DMS 273 (cell line): ENCODE data around the gene HES6.
A peak's percentile ranks its signal among the peaks of the same experiment; 100 is the strongest.

Source experiments
- DNase-seq: peaks from one replicate; lab custom pipeline; 2025; ENCODE audit not compliant: unreplicated experiment; lab: John Stamatoyannopoulos, UW

The HES6 gene, protein sequence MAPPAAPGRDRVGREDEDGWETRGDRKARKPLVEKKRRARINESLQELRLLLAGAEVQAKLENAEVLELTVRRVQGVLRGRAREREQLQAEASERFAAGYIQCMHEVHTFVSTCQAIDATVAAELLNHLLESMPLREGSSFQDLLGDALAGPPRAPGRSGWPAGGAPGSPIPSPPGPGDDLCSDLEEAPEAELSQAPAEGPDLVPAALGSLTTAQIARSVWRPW

DNA sequence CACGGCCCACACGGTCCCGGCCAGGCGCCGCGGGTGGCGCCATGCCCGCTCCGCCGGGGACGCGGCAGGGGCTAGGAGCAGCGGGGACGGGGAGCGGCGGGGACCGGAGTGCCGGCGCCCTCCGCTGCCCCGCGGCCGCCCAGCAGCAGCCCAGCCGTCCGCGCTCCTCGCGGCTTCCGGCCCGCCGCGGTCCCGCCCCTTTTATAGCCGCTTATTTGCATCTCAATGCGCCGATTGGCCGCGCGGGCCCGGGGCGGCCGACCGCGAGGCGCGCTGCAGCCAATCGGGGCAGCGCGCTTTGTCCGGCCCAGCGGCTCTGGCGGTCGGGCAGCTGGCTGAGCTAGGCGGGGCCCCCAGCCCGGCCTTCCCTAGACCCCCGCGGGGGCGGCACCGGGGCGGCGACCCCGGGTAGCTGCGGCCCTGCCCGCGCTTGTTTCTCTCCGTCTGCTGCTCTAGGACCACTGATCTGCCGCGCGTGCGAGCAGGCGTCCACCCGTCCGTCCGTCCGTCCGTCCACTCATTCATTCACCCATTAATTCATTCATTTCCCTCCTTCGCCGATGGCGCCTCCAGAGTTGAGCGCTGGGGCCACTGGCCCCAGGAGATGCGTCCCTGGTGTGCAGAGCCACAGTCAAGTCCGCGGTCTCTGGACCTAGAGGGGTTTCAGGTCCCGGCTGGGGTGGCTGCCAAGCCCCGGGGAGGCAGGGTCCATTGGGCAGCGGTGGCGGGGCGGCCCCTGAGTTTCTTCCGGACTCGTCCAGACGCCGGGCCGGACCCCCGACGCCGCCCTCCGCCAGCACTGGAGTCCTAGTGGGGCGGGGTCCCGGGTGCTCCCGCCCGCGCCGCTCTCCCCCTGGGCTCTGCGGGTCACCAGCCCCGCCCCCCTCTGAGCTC is at the start of gene HES6:
Gene HES6, minus strand, starts transcription at position 176 of the 894 bp plus-strand sequence. Its CDS starts 133 bp downstream, at position 43.
- DNase-seq = peak; percentile 98

DNA sequence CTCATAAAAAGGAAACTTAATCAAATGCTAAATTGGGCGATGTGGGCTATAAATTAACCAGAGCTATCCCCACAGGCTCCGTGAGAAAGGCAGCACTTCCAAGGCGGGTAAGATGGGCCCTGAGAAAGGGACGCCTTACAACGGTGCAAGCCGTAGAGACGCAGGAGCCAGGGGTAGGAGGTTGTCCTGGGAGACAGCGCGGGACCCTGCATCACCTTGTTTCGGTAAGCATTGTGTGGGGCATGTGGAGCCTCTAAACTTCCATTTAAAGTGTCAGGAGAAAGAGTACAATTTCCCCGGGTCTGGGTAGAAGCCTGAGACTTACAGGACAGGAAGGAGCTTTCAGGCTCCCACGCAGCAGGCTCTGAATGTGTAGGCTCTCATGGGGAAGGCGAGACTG is 49.7 kb upstream of the HES6 start:
- DNase-seq = no peak

DNA sequence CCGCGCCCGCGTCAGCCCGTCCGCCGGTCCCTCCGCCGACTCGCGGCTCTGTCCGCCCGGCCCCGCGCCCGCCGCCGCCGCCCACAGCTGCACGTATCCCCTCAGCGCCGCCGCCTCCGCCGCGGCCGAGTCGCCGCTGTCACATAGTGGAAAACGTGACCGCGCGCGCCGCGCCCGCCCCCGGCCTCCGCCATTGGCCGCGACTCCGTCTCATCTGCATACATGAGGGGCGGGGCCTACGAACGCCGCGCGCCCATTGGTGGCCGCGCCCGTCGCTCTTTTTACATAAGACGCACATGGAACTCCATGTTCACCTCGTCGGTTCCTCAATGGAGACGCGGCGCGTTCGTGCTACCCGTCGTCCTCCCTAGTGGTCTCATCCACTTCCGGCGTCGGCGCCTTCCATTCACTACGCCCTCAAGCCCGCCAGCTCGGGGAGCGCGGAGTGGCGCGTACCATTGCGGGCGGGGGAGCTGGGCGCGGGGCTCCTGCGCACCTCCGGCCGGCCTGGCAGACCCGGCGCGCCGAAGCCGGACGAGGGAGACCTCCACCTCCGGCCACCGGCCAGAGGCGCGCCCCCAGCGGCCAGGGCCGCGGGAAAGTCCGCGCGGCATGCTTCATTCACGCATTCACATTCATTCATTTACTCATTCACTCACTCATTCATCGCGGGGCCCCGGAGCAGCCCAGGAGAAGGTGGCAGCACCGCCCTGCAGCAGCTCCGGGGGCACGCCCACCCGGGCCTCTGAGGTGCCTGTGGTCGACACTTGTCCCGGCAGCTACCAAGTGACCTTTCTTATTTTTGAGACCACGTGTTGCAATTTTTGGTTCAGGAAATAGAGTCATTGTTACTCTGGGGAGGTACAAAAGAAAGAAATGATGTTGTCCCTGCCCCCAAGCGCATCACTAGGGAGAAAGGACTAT is 49.1 kb upstream of the HES6 start:
- DNase-seq = peak; percentile 99

DNA sequence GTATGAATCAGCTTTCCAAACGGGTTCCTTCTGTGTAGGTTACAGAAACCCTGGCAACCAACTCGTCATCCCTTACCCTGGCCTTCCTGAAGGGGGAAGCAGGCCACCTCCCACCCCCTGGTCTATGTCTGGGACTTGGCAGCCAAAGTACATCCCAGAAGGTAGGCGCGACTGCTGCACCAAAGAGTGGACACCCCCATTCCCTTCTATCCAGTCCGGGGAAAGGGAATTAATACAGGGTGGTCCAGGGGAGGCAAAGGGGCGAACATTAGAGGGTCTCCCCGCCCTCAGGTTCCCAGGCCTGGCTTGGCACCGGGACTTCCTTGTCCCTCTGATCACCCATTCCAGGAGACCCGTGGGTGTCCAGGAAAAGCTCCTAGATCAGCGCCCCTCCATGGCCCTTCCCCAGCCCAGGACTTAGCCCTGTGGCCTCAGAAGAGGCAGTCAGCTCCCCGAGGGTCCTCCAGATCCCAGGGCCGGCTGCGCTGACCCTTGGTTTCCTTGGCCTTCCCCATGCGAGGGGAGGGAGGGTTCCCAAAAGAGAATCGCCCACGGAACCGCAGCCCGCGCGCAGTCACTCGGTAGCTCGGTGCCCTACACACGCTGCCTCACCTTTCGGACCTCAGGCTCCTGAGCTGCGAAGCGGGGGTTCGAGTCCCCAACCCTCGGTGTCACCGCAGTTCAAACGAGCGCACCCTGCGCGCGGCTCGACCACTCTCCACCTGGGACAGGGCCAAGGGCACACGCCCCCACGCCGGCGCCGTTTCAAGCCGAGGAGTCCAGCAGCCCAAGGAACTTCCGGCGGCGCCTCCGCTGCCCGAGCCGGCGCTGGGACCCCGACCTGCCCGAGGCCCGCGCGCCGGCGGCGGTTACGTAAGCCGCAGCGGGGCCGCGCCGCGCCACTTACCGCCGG is 48.2 kb upstream of the HES6 start, which contains the start of gene PER2:
Gene PER2, minus strand, starts transcription at position 874 of the 913 bp plus-strand sequence. CDS start 10,674 bp downstream, outside the sequence.
- DNase-seq = peak; percentile 90

DNA sequence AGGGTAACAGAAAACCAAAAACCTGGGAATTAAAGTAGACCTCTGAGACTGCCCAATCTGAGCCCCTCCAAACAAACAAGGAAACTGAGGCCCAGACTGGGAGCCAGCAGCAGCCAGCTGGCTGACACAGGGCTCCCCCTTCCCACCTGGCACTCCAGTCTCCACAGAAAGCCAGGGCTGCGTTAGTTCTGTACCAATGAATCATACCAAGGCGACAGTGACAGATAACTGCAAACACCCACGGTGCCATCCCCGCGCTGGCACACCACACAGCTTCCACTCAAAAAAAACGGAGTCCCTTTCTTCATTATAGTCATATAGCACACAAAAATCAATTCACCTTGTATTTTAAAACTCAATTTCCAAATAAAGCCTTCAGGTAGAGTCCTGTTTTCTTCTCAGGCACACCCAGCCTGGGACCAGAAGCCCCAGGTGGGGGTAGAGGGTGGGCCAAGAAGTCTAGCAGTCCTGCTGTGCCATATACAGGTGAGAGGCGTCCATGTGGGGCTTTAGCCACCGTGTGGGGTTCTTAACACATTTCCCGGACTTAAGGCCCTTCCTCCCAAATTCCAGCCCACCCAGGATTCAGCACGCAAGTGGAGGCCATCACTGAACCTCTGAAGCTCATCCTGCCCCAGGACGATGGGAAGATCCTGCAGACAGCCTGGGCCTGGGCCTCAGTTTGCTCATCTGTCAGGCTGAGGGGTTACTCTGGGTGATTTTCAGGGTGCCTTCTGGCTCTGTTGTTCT is 47.3 kb upstream of the HES6 start:
- DNase-seq = peak; percentile 31

DNA sequence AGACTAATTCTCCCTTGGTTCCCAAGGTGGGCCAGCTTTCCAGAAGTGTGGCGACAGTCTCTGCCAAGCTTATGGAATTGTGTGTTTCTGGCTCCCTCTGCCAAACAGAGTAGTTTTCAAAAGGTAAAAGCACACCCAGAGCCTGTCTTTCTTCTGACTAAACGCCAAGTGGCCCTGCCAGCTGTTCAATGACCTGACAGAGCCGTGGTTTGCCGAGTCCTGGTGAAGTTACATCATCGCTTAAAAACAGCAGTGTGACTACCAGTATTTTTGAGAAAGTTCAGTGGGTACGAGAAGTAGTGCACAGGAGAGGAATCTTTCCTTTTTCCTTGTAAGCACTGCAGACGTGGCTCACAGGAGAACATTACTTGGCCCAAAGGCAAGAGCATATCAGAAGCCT is 46.7 kb upstream of the HES6 start:
- peak; percentile 90 for DNase-seq

DNA sequence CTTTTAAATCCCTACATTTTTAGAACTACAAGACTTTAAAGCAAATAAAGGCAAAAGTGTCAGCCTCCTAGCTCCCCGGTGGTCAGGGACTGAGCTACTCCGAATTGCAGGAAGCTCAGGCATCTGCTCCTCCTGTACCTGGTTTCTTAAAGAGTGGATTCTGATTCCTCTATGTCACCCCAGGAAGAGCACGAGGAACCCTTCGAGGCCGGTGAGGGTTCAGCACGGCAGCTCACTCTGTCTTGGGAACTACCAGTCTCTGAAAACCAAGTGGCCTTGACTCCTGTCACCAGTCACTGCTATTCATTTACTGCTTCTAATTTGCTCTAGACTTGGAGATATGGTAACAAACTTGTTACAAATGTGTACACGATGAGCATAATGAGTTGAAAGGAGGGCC is 46.3 kb upstream of the HES6 start:
- peak; percentile 36 for DNase-seq

DNA sequence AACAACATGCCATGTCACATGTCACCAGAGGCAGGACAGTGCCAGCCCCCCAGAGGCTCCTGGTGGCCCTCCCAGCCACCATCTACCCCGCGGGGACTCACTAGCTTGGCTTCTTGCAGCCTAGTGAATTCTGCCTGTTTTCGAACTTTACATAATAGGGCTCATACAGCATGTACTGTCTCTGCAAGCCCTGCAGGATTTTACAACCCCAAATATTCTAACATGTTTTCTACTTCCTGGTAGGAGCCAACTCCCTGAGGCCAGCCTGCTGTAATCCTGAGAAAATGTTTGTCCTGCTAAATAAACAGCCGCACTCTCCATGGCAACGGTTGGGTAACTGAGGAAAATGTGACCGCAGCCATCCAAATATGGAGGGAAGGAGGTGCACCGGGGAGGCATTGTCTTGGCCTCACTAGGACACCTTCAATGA is 45.8 kb upstream of the HES6 start:
- DNase-seq = no peak

DNA sequence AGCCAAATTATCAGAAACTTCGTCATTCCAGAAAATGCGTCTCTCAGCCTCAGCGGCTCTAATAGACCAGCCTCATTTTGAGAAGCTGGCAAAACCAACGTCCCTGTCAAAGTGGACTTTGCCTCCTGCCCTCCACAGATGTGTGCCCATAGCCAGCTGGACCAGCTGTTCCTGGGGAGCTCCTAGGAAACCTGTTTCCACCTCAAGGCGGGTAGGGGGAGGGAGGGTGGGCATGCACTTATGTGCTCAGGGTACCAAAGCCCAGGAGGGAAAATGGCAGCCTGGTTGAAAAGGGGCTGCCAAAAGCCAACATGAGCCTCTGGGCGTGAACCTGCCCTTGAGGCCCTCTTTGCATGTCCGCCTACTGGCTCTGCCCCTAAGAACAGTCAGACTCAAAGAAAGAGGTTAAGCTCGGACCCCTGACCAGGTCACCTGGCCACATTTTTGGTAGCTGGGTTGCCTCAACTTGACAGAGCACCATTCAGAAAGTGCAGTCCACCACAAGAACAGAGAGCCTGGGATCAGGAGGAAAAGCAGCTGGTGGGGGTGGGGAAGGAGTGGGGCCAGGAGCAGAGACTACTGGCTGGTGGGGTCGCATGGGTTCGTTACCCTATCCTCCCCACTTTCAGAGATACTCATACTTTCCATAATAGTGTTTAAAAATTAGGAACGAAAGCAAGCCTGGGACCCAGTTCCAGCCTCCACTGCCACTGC is 45.1 kb upstream of the HES6 start:
- DNase-seq = no peak

DNA sequence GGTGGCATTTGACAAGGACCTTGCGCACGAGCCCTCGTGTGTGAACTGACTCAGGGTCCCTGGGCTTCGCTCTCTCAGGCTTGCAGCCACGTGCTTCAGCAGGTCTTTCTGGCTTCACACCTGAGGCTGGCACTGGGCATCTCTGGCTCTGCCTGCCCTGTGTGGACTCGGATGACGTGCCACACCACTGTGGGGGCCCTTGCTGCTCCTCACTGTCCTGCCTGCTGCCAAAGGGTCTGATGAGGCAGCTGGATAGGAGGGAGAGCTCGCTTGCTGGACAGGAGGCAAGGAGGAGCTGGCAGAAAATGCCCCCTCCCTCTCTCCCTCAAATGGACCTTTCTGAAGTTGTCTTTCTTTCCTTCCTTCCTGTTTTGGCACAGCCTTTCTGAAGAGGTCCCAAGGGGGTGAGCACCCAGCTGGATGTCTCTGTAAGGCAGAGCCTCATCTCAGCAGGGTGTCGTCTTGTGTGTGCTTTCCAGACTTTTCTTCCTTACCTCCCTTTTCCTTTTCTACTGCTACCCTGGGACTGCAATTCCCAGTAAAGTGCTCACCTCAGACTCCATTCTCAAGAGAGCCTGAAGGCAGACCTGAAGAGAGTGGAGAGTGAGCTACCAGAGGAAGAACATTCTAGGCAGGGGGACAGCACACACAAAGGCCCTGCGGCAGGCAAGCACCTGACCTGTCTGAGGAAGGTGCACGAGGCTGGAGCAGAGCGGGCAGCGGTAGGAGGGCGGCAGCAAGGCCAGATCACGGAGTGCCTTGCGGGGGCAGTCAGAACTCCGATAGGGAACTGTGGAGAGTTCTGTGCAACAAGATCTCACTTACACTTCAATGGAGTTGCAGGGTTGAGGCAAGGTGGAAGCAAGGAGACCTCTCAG is 43.3 kb upstream of the HES6 start:
- no peak for DNase-seq

DNA sequence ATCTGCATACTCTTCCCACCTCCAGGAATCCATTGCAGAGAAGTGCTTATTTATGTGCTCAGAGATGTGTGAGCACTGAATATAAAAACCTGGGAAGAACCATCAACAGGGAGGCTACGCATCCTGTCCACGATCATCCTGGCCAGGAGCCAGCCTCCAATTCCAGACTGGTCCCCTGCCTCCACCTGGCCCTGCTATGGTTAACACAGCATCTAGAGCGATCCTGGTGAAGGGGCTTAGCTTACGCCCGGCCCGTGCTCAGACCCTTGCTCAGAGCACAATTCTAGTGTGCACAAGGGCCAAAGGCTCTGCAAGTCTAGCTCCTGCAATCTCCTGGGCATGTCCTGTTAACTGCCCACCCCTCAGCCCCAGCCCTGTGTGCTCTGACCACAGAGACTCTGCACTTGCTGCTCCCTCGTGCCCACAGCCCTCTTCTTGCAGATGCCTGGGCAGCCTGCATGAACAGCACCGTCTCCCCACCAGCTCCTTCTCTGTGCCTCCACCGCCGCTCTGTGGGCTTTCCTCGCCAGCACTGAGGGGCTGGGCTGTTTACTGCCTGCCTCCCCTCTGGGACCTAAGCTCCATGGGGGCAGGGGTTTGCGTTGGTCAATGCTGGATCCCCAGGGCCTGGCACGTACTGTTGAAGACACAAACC is 42.1 kb upstream of the HES6 start:
- no peak for DNase-seq

DNA sequence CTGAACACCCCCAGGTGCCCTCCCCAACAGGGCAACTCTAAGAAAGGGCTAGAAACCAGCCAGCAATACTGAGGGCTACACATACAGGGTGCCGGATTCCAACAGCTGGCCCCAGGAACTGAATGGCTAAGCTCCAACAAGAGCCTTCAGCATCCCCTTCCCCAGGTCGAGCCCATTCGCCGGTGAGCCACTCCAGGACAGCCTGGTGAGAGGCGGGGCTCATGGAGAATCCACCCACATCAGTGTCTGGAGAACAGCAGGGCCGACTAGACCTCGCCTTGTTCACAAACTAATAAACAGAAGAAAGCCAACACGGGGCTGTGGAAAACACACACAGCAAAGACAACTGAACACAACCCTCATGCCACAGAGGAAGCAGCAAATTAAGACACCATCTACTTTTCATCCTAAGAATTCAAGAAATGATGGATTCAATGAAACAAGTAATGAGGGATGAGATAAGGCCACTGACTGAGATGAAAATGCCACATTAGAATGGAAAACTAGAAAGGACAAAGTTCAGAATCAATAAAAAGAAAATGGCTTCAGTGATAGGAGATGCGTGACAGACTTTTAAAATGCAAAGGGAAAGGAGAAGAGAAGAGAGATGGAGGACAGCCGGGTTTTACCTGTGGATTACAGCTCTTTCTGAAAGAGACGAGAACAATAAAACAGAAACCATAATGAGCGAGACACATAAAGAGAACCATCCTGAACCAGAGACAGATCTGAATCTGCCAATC is 40.4 kb upstream of the HES6 start:
- no peak for DNase-seq

DNA sequence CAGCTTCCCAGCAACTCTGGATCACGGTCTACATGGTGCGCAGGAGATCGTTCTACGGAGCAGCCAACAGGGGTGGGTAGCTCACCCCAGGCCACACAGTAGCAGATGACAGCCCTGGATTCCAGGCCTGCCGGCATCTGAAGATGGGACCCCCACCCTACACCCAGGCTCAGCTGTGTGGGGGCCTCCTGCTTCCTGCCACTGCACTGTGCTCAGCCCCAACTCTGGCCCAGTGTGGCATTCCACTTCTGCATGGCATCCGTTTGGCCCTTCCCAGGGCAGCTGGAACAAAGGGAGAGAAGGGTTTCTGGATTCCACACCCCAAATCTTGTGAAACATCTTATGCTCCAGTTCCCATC is 39.5 kb upstream of the HES6 start:
- no peak for DNase-seq

DNA sequence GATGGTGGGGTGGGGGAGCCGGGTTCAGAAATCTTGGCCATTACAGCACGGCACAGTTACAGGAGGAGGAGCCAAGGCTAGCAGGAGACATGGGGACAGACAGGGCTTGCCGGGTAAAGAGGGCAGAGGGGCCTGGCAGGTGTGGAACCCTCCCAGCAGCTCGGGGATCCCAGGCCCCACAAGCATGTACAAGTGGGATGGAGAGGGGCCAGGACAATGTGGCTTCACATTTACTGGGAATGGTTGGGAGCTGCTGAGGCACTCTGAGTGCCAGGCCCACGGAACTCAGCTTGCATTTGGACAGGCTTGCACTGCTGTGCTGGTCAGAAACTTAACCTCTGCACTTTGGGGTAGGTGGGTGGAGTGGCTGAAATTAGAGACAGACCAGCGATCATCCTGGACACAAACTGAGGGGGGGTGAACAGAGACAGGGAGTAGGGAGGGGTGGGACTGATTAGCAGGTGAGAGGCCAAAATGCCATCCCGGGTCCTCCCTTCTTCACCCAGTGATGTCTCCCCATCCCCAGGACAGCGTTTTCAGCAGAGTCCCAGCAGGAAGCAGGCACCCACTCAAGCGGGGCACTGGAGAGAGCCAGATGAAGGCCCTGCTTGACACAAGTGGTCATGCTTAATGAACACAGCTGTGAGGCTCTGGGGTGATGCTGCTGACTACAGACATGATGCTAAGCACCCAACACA is 38.9 kb upstream of the HES6 start:
- no peak for DNase-seq

DNA sequence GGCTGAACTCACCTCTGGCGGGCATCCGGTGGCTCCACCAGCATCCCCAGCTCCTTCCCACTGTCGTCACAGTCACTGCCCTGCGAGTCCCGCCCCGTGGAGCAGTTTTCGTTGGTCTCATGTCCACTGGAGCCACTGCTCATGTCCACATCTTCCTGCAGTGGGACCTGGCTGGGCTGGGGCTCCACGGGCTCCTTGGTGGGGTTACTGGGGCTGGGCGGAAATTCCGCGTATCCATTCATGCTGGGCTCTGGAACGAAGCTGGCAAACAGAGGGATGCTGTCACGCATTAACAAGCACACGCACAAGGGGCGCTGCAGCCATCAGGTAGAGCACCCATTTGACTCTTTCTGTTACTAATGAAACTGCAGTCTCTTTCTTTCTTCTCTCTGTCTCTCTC is 37.9 kb upstream of the HES6 start:
- DNase-seq = peak; percentile 17
